ENCODE data around the gene HYAL3. TPM values are rescaled to one million over a fixed set of nuclear protein-coding genes. Genes with fewer than 3 reads are reported as not detected.
A peak's percentile ranks its signal among the peaks of the same experiment; 100 is the strongest.

Gene HYAL3
- total RNA-seq, 5 donors from 2014 or later (not counting 1 experiment from before 2014, with no cell fraction given): 2.6 to 6.2 (median 3.9) TPM

DNA sequence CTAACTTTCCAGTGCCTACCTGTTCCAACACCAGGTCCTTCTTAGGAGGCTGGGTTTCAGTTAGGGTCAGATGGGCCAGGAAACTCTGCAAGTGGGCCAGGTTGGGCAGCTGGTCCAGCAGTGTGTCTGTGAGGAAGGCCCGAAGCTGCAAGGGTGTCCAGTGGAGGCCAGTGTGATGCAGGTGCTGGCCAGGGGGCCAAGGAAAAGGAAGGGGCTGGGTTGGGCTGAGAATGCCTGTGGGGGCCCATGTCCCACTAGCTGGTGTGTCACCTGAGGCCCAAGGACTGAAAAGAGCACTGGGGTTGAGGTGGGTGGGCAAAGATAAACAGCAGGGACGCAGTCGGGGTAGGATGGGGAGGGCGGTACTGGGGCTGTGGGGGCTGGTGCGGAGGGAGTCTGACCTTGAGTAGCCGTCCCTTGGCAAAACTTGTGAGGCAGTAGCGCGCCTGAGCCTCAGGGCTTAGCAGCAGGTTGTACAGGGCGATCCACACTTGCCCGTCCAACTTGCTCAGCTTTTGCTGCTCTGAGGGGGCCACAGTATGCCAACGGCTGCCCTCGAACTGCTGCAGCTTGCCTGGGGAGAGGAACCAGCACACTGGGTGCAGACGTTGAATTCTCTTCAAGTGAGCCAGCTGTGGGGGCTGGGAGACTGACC lies 42.9 kb upstream of the HYAL3 start:
- H3K9me3 ChIP-seq: no peaks in the 10 kb centered on the region
- H3K36me3 ChIP-seq (ENCODE audit: control insufficient read depth in 2 of 2, extremely low read depth in 1 of 2, insufficient read depth in 1 of 2, low read length in 1 of 2): no peaks in the 10 kb centered on the region
- DNase-seq: no peak
- POLR2A ChIA-PET: no interaction called here
- WGBS (ENCODE audit: insufficient coverage): 94% methylated on average over 13 of the region's 13 CpGs
- CTCF ChIA-PET: no interaction called here
- H3K4me1 ChIP-seq (ENCODE audit: control insufficient read depth in 1 of 2, extremely low read depth in 1 of 2, insufficient read depth in 2 of 2, low read length in 2 of 2): peaks cover 25 to 77% of the 10 kb centered on the region in 2 experiments
- H3K27ac ChIP-seq (ENCODE audit: low read length): peak overlapping the region; percentile 97
- ATAC-seq (replicated peaks in 1 of 4): no peak
- H3K36me3 Mint-ChIP-seq: no peaks in the 10 kb centered on the region
- peak overlapping the region; percentile 7 to 37 (median 34) for H3K4me3 Mint-ChIP-seq
- H3K4me3 ChIP-seq (ENCODE audit: control insufficient read depth in 1 of 2, extremely low read depth in 1 of 2, low read length in 1 of 2): no peak overlapping the region
- H3K27me3 Mint-ChIP-seq: no peaks in the 10 kb centered on the region
- H3K9me3 Mint-ChIP-seq: no peaks in the 10 kb centered on the region
- H3K27me3 ChIP-seq (replicated peaks in 1 of 2; ENCODE audit: control insufficient read depth in 2 of 2, extremely low read depth in 1 of 2, insufficient read depth in 2 of 2, low read length in 1 of 2): no peaks in the 10 kb centered on the region
- peaks cover 35 to 57% (median 48%) of the 10 kb centered on the region in 3 donors for H3K4me1 Mint-ChIP-seq
- H3K27ac Mint-ChIP-seq: peak overlapping the region; percentile 87 to 94

DNA sequence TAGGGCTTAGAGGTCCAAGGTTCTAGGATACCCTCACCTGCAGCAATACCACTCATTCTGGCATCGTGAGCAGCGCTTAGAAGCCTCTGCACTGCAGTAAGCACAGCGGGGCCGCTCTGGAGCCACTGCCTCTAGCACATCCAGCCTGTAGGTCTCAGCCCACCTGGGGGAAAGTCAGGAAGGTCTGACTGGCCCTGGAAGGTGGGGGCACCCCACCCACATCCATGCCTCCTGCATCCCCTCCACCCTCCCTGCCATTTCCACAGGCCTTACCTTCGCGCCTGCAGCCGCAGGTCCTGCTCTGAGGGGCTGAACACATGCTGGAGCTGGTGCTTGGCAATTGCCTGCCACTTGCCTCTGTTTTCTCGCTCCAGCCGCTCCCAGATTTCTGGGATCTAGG lies 42.3 kb upstream of the HYAL3 start:
- POLR2A ChIA-PET: interaction anchor here in 1 of 2 donors (0.6 kb wide), 1 partner anchor 28 kb away, joined by 12 read pairs; no protein-coding TSS in a partner anchor

DNA sequence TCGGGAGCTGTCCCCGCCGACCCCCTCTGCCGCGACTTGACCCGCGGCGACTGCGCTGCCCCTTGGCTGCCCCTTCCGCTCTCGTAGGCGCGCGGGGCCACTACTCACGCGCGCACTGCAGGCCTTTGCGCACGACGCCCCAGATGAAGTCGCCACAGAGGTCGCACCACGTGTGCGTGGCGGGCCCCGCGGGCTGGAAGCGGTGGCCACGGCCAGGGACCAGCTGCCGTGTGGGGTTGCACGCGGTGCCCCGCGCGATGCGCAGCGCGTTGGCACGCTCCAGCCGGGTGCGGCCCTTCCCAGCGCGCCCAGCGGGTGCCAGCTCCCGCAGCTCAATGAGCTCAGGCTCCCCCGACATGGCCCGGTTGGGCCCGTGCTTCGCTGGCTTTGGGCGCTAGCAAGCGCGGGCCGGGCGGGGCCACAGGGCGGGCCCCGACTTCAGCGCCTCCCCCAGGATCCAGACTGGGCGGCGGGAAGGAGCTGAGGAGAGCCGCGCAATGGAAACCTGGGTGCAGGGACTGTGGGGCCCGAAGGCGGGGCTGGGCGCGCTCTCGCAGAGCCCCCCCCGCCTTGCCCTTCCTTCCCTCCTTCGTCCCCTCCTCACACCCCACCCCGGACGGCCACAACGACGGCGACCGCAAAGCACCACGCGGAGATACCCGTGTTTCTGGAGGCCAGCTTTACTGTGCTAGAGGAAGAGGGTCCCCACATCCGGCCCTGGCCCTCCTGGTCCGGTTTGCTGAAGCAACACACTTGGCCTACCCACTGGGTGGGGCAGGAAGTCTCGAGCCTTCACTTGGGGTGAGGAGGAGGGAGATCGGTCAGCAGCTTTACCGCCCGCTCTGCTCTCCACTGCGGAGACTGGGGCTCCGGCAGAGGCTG lies 41.5 kb upstream of the HYAL3 start, which contains the start of gene RASSF1:
Gene RASSF1 (minus strand): TSS at position 389 of the 882 bp plus-strand sequence. CDS start 31 bp downstream, at position 358.
- H3K27ac ChIP-seq (ENCODE audit: low read length): peak within 1 kb of the TSS; percentile 97
- ChIA-PET POLR2A (interaction anchor here (0.6 kb wide), 2 partner anchors 27 to 42 kb away, joined by 3 to 12 read pairs; no protein-coding TSS in a partner anchor), CTCF (interaction anchor here in 1 of 2 donors (0.7 to 1.5 kb wide), 5 partner anchors 10 to 201 kb away, joined by 3 to 7 read pairs (median 3); partner anchors contain the start of genes CYB561D2, HYAL3, NAA80 and NPRL2)
- WGBS (ENCODE audit: insufficient coverage): under 1% methylated on average over 82 of the region's 85 CpGs
- Mint-ChIP-seq H3K4me3 (peak within 1 kb of the TSS; percentile 86 to 90 (median 88)), H3K4me1 (peaks cover 42 to 58% (median 49%) of the 10 kb centered on the region in 3 donors), H3K27ac (peak within 1 kb of the TSS; percentile 94 to 95), H3K27me3 (no peaks in the 10 kb centered on the region), H3K9me3 (no peaks in the 10 kb centered on the region), H3K36me3 (no peaks in the 10 kb centered on the region)
- peaks cover 0 to 5% of the 10 kb centered on the region in 2 donors for H3K36me3 ChIP-seq (ENCODE audit: control insufficient read depth in 2 of 2, extremely low read depth in 1 of 2, insufficient read depth in 1 of 2, low read length in 1 of 2)
- peak in 31 of 35 experiments; percentile 19 to 76 (median 50) for DNase-seq
- peaks cover 26 to 78% of the 10 kb centered on the region in 2 experiments for H3K4me1 ChIP-seq (ENCODE audit: control insufficient read depth in 1 of 2, extremely low read depth in 1 of 2, insufficient read depth in 2 of 2, low read length in 2 of 2)
- H3K27me3 ChIP-seq (replicated peaks in 1 of 2; ENCODE audit: control insufficient read depth in 2 of 2, extremely low read depth in 1 of 2, insufficient read depth in 2 of 2, low read length in 1 of 2): no peaks in the 10 kb centered on the region
- peak within 1 kb of the TSS; percentile 52 to 84 for H3K4me3 ChIP-seq (ENCODE audit: control insufficient read depth in 1 of 2, extremely low read depth in 1 of 2, low read length in 1 of 2)
- H3K9me3 ChIP-seq: no peaks in the 10 kb centered on the region
- peak; percentile 5 to 20 (median 10) for ATAC-seq (replicated peaks in 1 of 4)

More for the DNA sequence above, 42.3 kb upstream of the HYAL3 start:
- peak overlapping the region; percentile 97 for H3K27ac ChIP-seq (ENCODE audit: low read length)
- Mint-ChIP-seq H3K27ac (peak overlapping the region; percentile 89 to 94), H3K4me3 (peak overlapping the region; percentile 73 to 88 (median 86)), H3K36me3 (no peaks in the 10 kb centered on the region), H3K4me1 (peaks cover 39 to 56% (median 48%) of the 10 kb centered on the region in 3 donors), H3K9me3 (no peaks in the 10 kb centered on the region), H3K27me3 (no peaks in the 10 kb centered on the region)
- peaks cover 25 to 77% of the 10 kb centered on the region in 2 experiments for H3K4me1 ChIP-seq (ENCODE audit: control insufficient read depth in 1 of 2, extremely low read depth in 1 of 2, insufficient read depth in 2 of 2, low read length in 2 of 2)
- peak overlapping the region; percentile 52 to 84 for H3K4me3 ChIP-seq (ENCODE audit: control insufficient read depth in 1 of 2, extremely low read depth in 1 of 2, low read length in 1 of 2)
- ATAC-seq (replicated peaks in 1 of 4) (no peak), DNase-seq (peak in 1 of 35 experiments; percentile 47)
- CTCF ChIA-PET: no interaction called here
- H3K36me3 ChIP-seq (ENCODE audit: control insufficient read depth in 2 of 2, extremely low read depth in 1 of 2, insufficient read depth in 1 of 2, low read length in 1 of 2): no peaks in the 10 kb centered on the region
- no peaks in the 10 kb centered on the region for H3K27me3 ChIP-seq (replicated peaks in 1 of 2; ENCODE audit: control insufficient read depth in 2 of 2, extremely low read depth in 1 of 2, insufficient read depth in 2 of 2, low read length in 1 of 2)
- 82% methylated on average over 5 of the region's 9 CpGs for WGBS (ENCODE audit: insufficient coverage)
- no peaks in the 10 kb centered on the region for H3K9me3 ChIP-seq

DNA sequence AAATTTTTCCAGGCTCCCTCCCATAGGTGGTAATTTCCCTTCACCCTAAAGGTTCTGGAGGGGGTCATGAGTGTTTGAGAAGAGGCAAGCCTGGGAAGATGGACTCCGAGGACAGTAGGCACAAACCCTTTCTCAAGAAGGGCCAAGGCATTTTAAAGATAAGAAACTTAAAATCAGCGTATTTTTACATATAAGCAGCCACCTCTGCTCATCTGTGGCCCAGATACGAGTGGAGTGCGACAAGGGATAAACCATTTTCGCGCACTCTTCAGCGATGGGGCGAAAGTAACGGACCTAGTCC lies 40.9 kb upstream of the HYAL3 start:
- POLR2A ChIA-PET: no interaction called here
- no peaks in the 10 kb centered on the region for H3K9me3 Mint-ChIP-seq
- H3K36me3 Mint-ChIP-seq: no peaks in the 10 kb centered on the region
- ATAC-seq (replicated peaks in 1 of 4): no peak
- no peak for DNase-seq
- Histone ChIP-seq H3K36me3 (ENCODE audit: control insufficient read depth in 2 of 2, extremely low read depth in 1 of 2, insufficient read depth in 1 of 2, low read length in 1 of 2) (peaks cover 0 to 5% of the 10 kb centered on the region in 2 donors), H3K9me3 (no peaks in the 10 kb centered on the region), H3K4me1 (ENCODE audit: control insufficient read depth in 1 of 2, extremely low read depth in 1 of 2, insufficient read depth in 2 of 2, low read length in 2 of 2) (peaks cover 25 to 78% of the 10 kb centered on the region in 2 experiments), H3K4me3 (ENCODE audit: control insufficient read depth in 1 of 2, extremely low read depth in 1 of 2, low read length in 1 of 2) (peak overlapping the region; percentile 52 to 84), H3K27me3 (replicated peaks in 1 of 2; ENCODE audit: control insufficient read depth in 2 of 2, extremely low read depth in 1 of 2, insufficient read depth in 2 of 2, low read length in 1 of 2) (no peaks in the 10 kb centered on the region), H3K27ac (ENCODE audit: low read length) (peak overlapping the region; percentile 97)
- peaks cover 46 to 60% (median 51%) of the 10 kb centered on the region in 3 donors for H3K4me1 Mint-ChIP-seq
- peak overlapping the region; percentile 86 to 90 (median 88) for H3K4me3 Mint-ChIP-seq
- peak overlapping the region; percentile 93 to 95 for H3K27ac Mint-ChIP-seq
- H3K27me3 Mint-ChIP-seq: no peaks in the 10 kb centered on the region
- 7% methylated on average over 8 of the region's 9 CpGs for WGBS (ENCODE audit: insufficient coverage)
- CTCF ChIA-PET: interaction anchor here in 1 of 2 donors (0.7 to 1.5 kb wide), 5 partner anchors 10 to 202 kb away, joined by 3 to 7 read pairs (median 3); partner anchors contain the start of genes CYB561D2, HYAL3, NAA80 and NPRL2

DNA sequence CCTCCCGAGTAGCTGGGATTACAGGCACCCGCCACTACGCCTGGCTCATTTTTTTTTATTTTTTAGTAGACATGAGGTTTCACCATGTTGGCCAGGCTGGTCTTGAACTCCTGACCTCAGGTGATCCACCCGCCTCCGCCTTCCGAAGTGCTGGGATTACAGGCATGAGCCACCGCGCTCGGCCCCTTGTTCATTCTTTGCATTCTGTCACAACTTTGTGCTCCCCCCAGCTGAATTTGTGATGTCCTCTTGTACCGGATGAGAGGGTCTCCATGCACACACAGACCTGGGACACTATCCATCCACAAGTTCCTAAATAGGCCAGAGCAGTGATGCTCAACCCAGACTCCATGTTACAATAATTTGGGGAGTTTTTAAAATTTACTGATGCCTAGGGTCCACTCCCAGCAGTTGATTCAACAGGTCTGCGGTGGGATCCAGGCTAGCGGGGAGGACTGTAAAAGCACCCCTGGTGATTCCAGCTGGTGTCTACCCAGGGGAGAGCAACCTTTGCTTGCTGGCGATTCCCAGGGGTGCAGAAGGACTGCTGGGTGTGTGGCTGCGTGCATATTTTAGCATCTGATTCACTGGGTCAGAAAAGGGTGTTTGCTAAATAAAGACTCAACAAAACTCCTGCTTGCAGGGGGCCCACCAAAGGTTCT lies 40.4 kb upstream of the HYAL3 start:
- no peaks in the 10 kb centered on the region for H3K27me3 ChIP-seq (replicated peaks in 1 of 2; ENCODE audit: control insufficient read depth in 2 of 2, extremely low read depth in 1 of 2, insufficient read depth in 2 of 2, low read length in 1 of 2)
- H3K27ac ChIP-seq (ENCODE audit: low read length): peak overlapping the region; percentile 97
- DNase-seq (no peak), ATAC-seq (replicated peaks in 1 of 4) (no peak)
- H3K36me3 ChIP-seq (ENCODE audit: control insufficient read depth in 2 of 2, extremely low read depth in 1 of 2, insufficient read depth in 1 of 2, low read length in 1 of 2): peaks cover 0 to 6% of the 10 kb centered on the region in 2 donors
- H3K4me1 Mint-ChIP-seq: peaks cover 51 to 60% (median 54%) of the 10 kb centered on the region in 3 donors
- H3K9me3 ChIP-seq: no peaks in the 10 kb centered on the region
- peak overlapping the region; percentile 93 to 95 for H3K27ac Mint-ChIP-seq
- 51% methylated on average over 8 of the region's 14 CpGs for WGBS (ENCODE audit: insufficient coverage)
- CTCF ChIA-PET: interaction anchor here in 1 of 2 donors (0.7 to 1.5 kb wide), 4 partner anchors 11 to 172 kb away, joined by 3 to 7 read pairs (median 4); partner anchors contain the start of genes CYB561D2, HYAL3, NAA80 and NPRL2
- H3K4me3 ChIP-seq (ENCODE audit: control insufficient read depth in 1 of 2, extremely low read depth in 1 of 2, low read length in 1 of 2): peak overlapping the region; percentile 52 to 84
- POLR2A ChIA-PET: no interaction called here
- no peaks in the 10 kb centered on the region for H3K36me3 Mint-ChIP-seq
- no peaks in the 10 kb centered on the region for H3K9me3 Mint-ChIP-seq
- H3K4me1 ChIP-seq (ENCODE audit: control insufficient read depth in 1 of 2, extremely low read depth in 1 of 2, insufficient read depth in 2 of 2, low read length in 2 of 2): peaks cover 25 to 79% of the 10 kb centered on the region in 2 experiments
- H3K4me3 Mint-ChIP-seq: peak overlapping the region; percentile 86 to 90 (median 88)
- no peaks in the 10 kb centered on the region for H3K27me3 Mint-ChIP-seq
